Fibroblast of mammary gland (primary cell): Measurements from ENCODE around the gene SP9.

Source experiments
- DNase-seq: peaks from one replicate; pipeline ENCODE4 v3.0.0-alpha.2; 2010; ENCODE audit warnings: low read depth
- H3K4me3 ChIP-seq: 2 replicates; pipeline ENCODE4 v1.5.1; 2011; ENCODE audit warnings: low read depth, mild to moderate bottlenecking, low read length, moderate library complexity; ENCODE audit not compliant: control insufficient read depth
- CTCF ChIP-seq: conservative IDR thresholded peaks from 2 replicates; pipeline ENCODE4 v1.5.1; 2011; ENCODE audit warnings: low read depth, low read length, inconsistent platforms; ENCODE audit not compliant: control insufficient read depth, insufficient read depth

SP9 gene

GRCh38 chr2:174322746-174323145 is 12.0 kb upstream of the SP9 start:
- no peak for TF ChIP-seq CTCF
- DNase-seq = no peak

GRCh38 chr2:174324530-174324929 is 10.2 kb upstream of the SP9 start:
- H3K4me3 ChIP-seq = no peak overlapping the region
- DNase-seq = no peak
- no peak for TF ChIP-seq CTCF

More at GRCh38 chr2:174322746-174323145, 12.0 kb upstream of the SP9 start:
- H3K4me3 ChIP-seq = no peak overlapping the region

- peak overlapping the region; percentile 56 for H3K4me3 ChIP-seq
- peak; percentile 58 for DNase-seq
- TF ChIP-seq CTCF = no peak
Observed at GRCh38 chr2:174325373-174326160, 9.2 kb upstream of the SP9 start.

- peak; percentile 38 for DNase-seq
- TF ChIP-seq CTCF = no peak
- H3K4me3 ChIP-seq = peak overlapping the region; percentile 56
Observed at GRCh38 chr2:174326161-174327020, 8.4 kb upstream of the SP9 start.

- TF ChIP-seq CTCF = no peak
- H3K4me3 ChIP-seq = peak overlapping the region; percentile 56
- no peak for DNase-seq
Observed at GRCh38 chr2:174327021-174327840, 7.5 kb upstream of the SP9 start.

- TF ChIP-seq CTCF = no peak
- DNase-seq = no peak
- no peak overlapping the region for H3K4me3 ChIP-seq
Observed at GRCh38 chr2:174327841-174328113, 7.0 kb upstream of the SP9 start.
